Measurements from ENCODE around the gene CNTN5.

The CNTN5 gene

GRCh38 chr11:100340466-100341319 is 1319.9 kb downstream of the CNTN5 start:
- H2BK5ac ChIP-seq (ENCODE audit: low read depth, low read length, poor library complexity, severe bottlenecking) = no peak overlapping the region
- H3K4me2 ChIP-seq (ENCODE audit: low read length, poor library complexity, severe bottlenecking) = no peak overlapping the region
- H3K23ac ChIP-seq (ENCODE audit: low read length in 2 of 2) = no peak overlapping the region
- H3K9ac ChIP-seq (ENCODE audit: low read length) = no peak overlapping the region
- H3K18ac ChIP-seq (ENCODE audit: low read depth in 1 of 2, low read length in 2 of 2) = no peak overlapping the region
- H2BK15ac ChIP-seq (ENCODE audit: low read depth, poor library complexity, severe bottlenecking) = no peak overlapping the region
- 76% methylated on average over 7 of the region's 9 CpGs for WGBS
- no peak overlapping the region for H2AFZ ChIP-seq (ENCODE audit: low read depth, low read length)
- no peak overlapping the region for H4K8ac ChIP-seq (ENCODE audit: low read length)
- no peak overlapping the region for H3K4ac ChIP-seq (ENCODE audit: low read depth in 1 of 2, low read length in 2 of 2)
- no peak overlapping the region for H3K27ac ChIP-seq (ENCODE audit: low read length, poor library complexity, severe bottlenecking)
- H3K14ac ChIP-seq (ENCODE audit: low read length in 2 of 2) = no peak overlapping the region
- no peaks in the 10 kb centered on the region for H3K4me1 ChIP-seq (ENCODE audit: control insufficient read depth, insufficient read depth, low read depth, low read length)
- H3K36me3 ChIP-seq (ENCODE audit: control insufficient read depth in 1 of 2, insufficient read depth in 2 of 2, low read depth in 1 of 2, low read length in 2 of 2) = no peaks in the 10 kb centered on the region
- H2BK12ac ChIP-seq (ENCODE audit: low read length in 2 of 2) = no peak overlapping the region
- H2BK120ac ChIP-seq (ENCODE audit: low read depth, low read length) = no peak overlapping the region
- DNase-seq = no peak
- no peaks in the 10 kb centered on the region for H3K9me3 ChIP-seq (ENCODE audit: control insufficient read depth, low read length)
- no peak overlapping the region for H2AK5ac ChIP-seq (ENCODE audit: low read length, severe bottlenecking)
- H4K91ac ChIP-seq (ENCODE audit: low read length) = no peak overlapping the region
- H3K27me3 ChIP-seq (ENCODE audit: control insufficient read depth in 1 of 2, insufficient read depth in 1 of 2, low read length in 2 of 2) = no peaks in the 10 kb centered on the region
- no peaks in the 10 kb centered on the region for H3K79me1 ChIP-seq (replicated peaks; ENCODE audit: low read length, poor library complexity, severe bottlenecking)
- H3K4me3 ChIP-seq (ENCODE audit: insufficient read depth in 1 of 2, low read depth in 1 of 2, low read length in 2 of 2) = no peak overlapping the region

GRCh38 chr11:100353083-100353482 is 1332.3 kb downstream of the CNTN5 start:
- Histone ChIP-seq H3K4me3 (ENCODE audit: insufficient read depth in 1 of 2, low read depth in 1 of 2, low read length in 2 of 2) (no peak overlapping the region), H3K14ac (ENCODE audit: low read length in 2 of 2) (no peak overlapping the region), H3K36me3 (ENCODE audit: control insufficient read depth in 1 of 2, insufficient read depth in 2 of 2, low read depth in 1 of 2, low read length in 2 of 2) (no peaks in the 10 kb centered on the region)

GRCh38 chr11:100354736-100355135 is 1334.0 kb downstream of the CNTN5 start:
- no peak overlapping the region for H3K4ac ChIP-seq (ENCODE audit: low read depth in 1 of 2, low read length in 2 of 2)
- no peak overlapping the region for H2BK15ac ChIP-seq (ENCODE audit: low read depth, poor library complexity, severe bottlenecking)
- H4K91ac ChIP-seq (ENCODE audit: low read length) = no peak overlapping the region
- no peak overlapping the region for H2AFZ ChIP-seq (ENCODE audit: low read depth, low read length)
- DNase-seq = peak; percentile 5
- no peak overlapping the region for H2BK120ac ChIP-seq (ENCODE audit: low read depth, low read length)
- H3K4me2 ChIP-seq (ENCODE audit: low read length, poor library complexity, severe bottlenecking) = no peak overlapping the region
- H3K27ac ChIP-seq (ENCODE audit: low read length, poor library complexity, severe bottlenecking) = no peak overlapping the region
- no peaks in the 10 kb centered on the region for H3K79me1 ChIP-seq (replicated peaks; ENCODE audit: low read length, poor library complexity, severe bottlenecking)
- no peak overlapping the region for H3K9ac ChIP-seq (ENCODE audit: low read length)
- H3K4me1 ChIP-seq (ENCODE audit: control insufficient read depth, insufficient read depth, low read depth, low read length) = no peaks in the 10 kb centered on the region
- no peak overlapping the region for H3K14ac ChIP-seq (ENCODE audit: low read length in 2 of 2)
- H2AK5ac ChIP-seq (ENCODE audit: low read length, severe bottlenecking) = no peak overlapping the region
- H3K18ac ChIP-seq (ENCODE audit: low read depth in 1 of 2, low read length in 2 of 2) = no peak overlapping the region
- no peak overlapping the region for H2BK5ac ChIP-seq (ENCODE audit: low read depth, low read length, poor library complexity, severe bottlenecking)
- no peaks in the 10 kb centered on the region for H3K9me3 ChIP-seq (ENCODE audit: control insufficient read depth, low read length)
- H4K8ac ChIP-seq (ENCODE audit: low read length) = no peak overlapping the region
- no peaks in the 10 kb centered on the region for H3K27me3 ChIP-seq (ENCODE audit: control insufficient read depth in 1 of 2, insufficient read depth in 1 of 2, low read length in 2 of 2)
- H2BK12ac ChIP-seq (ENCODE audit: low read length in 2 of 2) = no peak overlapping the region
- no peak overlapping the region for H3K23ac ChIP-seq (ENCODE audit: low read length in 2 of 2)
- H3K36me3 ChIP-seq (ENCODE audit: control insufficient read depth in 1 of 2, insufficient read depth in 2 of 2, low read depth in 1 of 2, low read length in 2 of 2) = no peaks in the 10 kb centered on the region
- no peak overlapping the region for H3K4me3 ChIP-seq (ENCODE audit: insufficient read depth in 1 of 2, low read depth in 1 of 2, low read length in 2 of 2)

More at GRCh38 chr11:100353083-100353482, 1332.3 kb downstream of the CNTN5 start:
- H2BK12ac ChIP-seq (ENCODE audit: low read length in 2 of 2) = no peak overlapping the region
- no peaks in the 10 kb centered on the region for H3K27me3 ChIP-seq (ENCODE audit: control insufficient read depth in 1 of 2, insufficient read depth in 1 of 2, low read length in 2 of 2)
- H3K27ac ChIP-seq (ENCODE audit: low read length, poor library complexity, severe bottlenecking) = no peak overlapping the region
- no peak overlapping the region for H2AFZ ChIP-seq (ENCODE audit: low read depth, low read length)
- H4K91ac ChIP-seq (ENCODE audit: low read length) = no peak overlapping the region
- H3K79me1 ChIP-seq (replicated peaks; ENCODE audit: low read length, poor library complexity, severe bottlenecking) = no peaks in the 10 kb centered on the region
- H3K4me2 ChIP-seq (ENCODE audit: low read length, poor library complexity, severe bottlenecking) = no peak overlapping the region
- no peak overlapping the region for H3K23ac ChIP-seq (ENCODE audit: low read length in 2 of 2)
- no peak overlapping the region for H3K9ac ChIP-seq (ENCODE audit: low read length)
- DNase-seq = no peak
- H3K4ac ChIP-seq (ENCODE audit: low read depth in 1 of 2, low read length in 2 of 2) = no peak overlapping the region
- H4K8ac ChIP-seq (ENCODE audit: low read length) = no peak overlapping the region
- H2AK5ac ChIP-seq (ENCODE audit: low read length, severe bottlenecking) = no peak overlapping the region
- H3K18ac ChIP-seq (ENCODE audit: low read depth in 1 of 2, low read length in 2 of 2) = no peak overlapping the region
- no peaks in the 10 kb centered on the region for H3K9me3 ChIP-seq (ENCODE audit: control insufficient read depth, low read length)
- H2BK120ac ChIP-seq (ENCODE audit: low read depth, low read length) = no peak overlapping the region
- H3K4me1 ChIP-seq (ENCODE audit: control insufficient read depth, insufficient read depth, low read depth, low read length) = no peaks in the 10 kb centered on the region
- H2BK5ac ChIP-seq (ENCODE audit: low read depth, low read length, poor library complexity, severe bottlenecking) = no peak overlapping the region
- no peak overlapping the region for H2BK15ac ChIP-seq (ENCODE audit: low read depth, poor library complexity, severe bottlenecking)

- no peak overlapping the region for H3K27ac ChIP-seq (ENCODE audit: low read length, poor library complexity, severe bottlenecking)
These were observed 1335.3 kb downstream of the CNTN5 start for GRCh38 chr11:100356035-100356434.

More at GRCh38 chr11:100356035-100356434, 1335.3 kb downstream of the CNTN5 start:
- Histone ChIP-seq H3K4me3 (ENCODE audit: insufficient read depth in 1 of 2, low read depth in 1 of 2, low read length in 2 of 2) (no peak overlapping the region), H3K4ac (ENCODE audit: low read depth in 1 of 2, low read length in 2 of 2) (no peak overlapping the region), H3K9me3 (ENCODE audit: control insufficient read depth, low read length) (no peaks in the 10 kb centered on the region), H3K4me1 (ENCODE audit: control insufficient read depth, insufficient read depth, low read depth, low read length) (no peaks in the 10 kb centered on the region), H2AFZ (ENCODE audit: low read depth, low read length) (no peak overlapping the region), H3K36me3 (ENCODE audit: control insufficient read depth in 1 of 2, insufficient read depth in 2 of 2, low read depth in 1 of 2, low read length in 2 of 2) (no peaks in the 10 kb centered on the region), H3K23ac (ENCODE audit: low read length in 2 of 2) (no peak overlapping the region), H2BK5ac (ENCODE audit: low read depth, low read length, poor library complexity, severe bottlenecking) (no peak overlapping the region), H2BK120ac (ENCODE audit: low read depth, low read length) (no peak overlapping the region), H3K27me3 (ENCODE audit: control insufficient read depth in 1 of 2, insufficient read depth in 1 of 2, low read length in 2 of 2) (no peaks in the 10 kb centered on the region), H4K91ac (ENCODE audit: low read length) (no peak overlapping the region), H3K79me1 (replicated peaks; ENCODE audit: low read length, poor library complexity, severe bottlenecking) (no peaks in the 10 kb centered on the region), H3K9ac (ENCODE audit: low read length) (no peak overlapping the region), H3K14ac (ENCODE audit: low read length in 2 of 2) (no peak overlapping the region), H2BK12ac (ENCODE audit: low read length in 2 of 2) (no peak overlapping the region), H4K8ac (ENCODE audit: low read length) (no peak overlapping the region), H3K4me2 (ENCODE audit: low read length, poor library complexity, severe bottlenecking) (no peak overlapping the region), H2BK15ac (ENCODE audit: low read depth, poor library complexity, severe bottlenecking) (no peak overlapping the region), H2AK5ac (ENCODE audit: low read length, severe bottlenecking) (no peak overlapping the region), H3K18ac (ENCODE audit: low read depth in 1 of 2, low read length in 2 of 2) (no peak overlapping the region)
- DNase-seq = no peak
- 81% methylated on average over 4 of the region's 4 CpGs for WGBS

Measured in mesenchymal stem cell (in vitro differentiated cells and primary cell).